ENCODE data around the gene SLC37A1. TPM values are rescaled to one million over a fixed set of nuclear protein-coding genes. Genes with fewer than 3 reads are reported as not detected.

The SLC37A1 gene
- total RNA-seq, 2 experiments from 2014 or later, result 12.7 to 13.3 TPM

- H3K9me3 Mint-ChIP-seq, result peaks cover 9% of the 10 kb centered on the region
- H3K27me3 Mint-ChIP-seq, result no peaks in the 10 kb centered on the region
- H3K36me3 Mint-ChIP-seq (ENCODE audit: low read depth), result peaks cover 7% of the 10 kb centered on the region
- ChIA-PET POLR2A (no interaction called here), CTCF (no interaction called here)
- no peak for DNase-seq
- no peak overlapping the region for H3K27ac Mint-ChIP-seq
- no peaks in the 10 kb centered on the region for H3K4me1 Mint-ChIP-seq
- no peak overlapping the region for H3K4me3 Mint-ChIP-seq
Measured at GRCh38 chr21:42579456-42580075, 65.9 kb downstream of the SLC37A1 start.

DNA sequence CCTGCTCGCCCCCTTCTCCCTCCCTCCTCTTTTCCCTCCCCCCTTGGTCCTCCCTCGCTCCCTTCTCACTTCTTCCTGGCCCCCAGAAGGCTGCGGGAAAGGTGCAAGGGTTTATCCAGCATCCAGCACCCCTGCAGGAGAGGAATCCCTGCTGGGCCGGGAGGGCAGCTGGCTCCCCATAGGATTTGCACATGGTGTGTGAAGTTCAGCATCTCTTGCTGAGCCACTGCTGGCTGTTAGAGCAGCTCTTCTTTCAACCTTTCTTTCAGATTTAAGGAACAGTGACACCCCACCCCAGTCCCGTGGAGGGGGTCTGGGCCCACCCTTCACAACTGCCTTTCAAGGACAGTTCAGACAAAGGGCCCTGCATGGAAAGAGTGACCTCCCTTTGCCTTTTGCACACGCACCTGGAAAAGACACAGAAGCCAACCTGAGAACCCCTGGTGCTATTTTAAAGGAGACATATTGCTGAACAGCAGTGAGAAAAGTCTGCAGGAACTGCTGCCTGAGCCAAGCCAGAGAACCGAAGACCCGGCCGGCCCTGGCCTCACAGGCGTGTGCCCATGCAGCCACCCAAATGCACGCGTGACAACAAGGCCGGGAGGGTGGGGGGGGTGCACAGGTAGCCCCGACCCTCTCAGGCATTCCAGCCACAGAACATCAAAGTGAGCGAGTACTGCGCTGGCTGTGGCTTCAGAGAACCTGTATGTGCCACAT lies 66.6 kb downstream of the SLC37A1 start:
- ChIA-PET POLR2A (no interaction called here), CTCF (no interaction called here)
- no peak overlapping the region for H3K4me3 Mint-ChIP-seq
- H3K27me3 Mint-ChIP-seq, result no peaks in the 10 kb centered on the region
- peaks cover 9% of the 10 kb centered on the region for H3K9me3 Mint-ChIP-seq
- peaks cover 7% of the 10 kb centered on the region for H3K36me3 Mint-ChIP-seq (ENCODE audit: low read depth)
- no peak for DNase-seq
- no peaks in the 10 kb centered on the region for H3K4me1 Mint-ChIP-seq
- no peak overlapping the region for H3K27ac Mint-ChIP-seq

- H3K27ac Mint-ChIP-seq, result no peak overlapping the region
- H3K4me1 Mint-ChIP-seq, result no peaks in the 10 kb centered on the region
- H3K36me3 Mint-ChIP-seq (ENCODE audit: low read depth), result peaks cover 7% of the 10 kb centered on the region
- no peak overlapping the region for H3K4me3 Mint-ChIP-seq
- H3K27me3 Mint-ChIP-seq, result no peaks in the 10 kb centered on the region
- DNase-seq, result no peak
- peaks cover 9% of the 10 kb centered on the region for H3K9me3 Mint-ChIP-seq
- CTCF ChIA-PET, result no interaction called here
- POLR2A ChIA-PET, result no interaction called here
Measured at GRCh38 chr21:42580793-42581321, 67.2 kb downstream of the SLC37A1 start.

DNA sequence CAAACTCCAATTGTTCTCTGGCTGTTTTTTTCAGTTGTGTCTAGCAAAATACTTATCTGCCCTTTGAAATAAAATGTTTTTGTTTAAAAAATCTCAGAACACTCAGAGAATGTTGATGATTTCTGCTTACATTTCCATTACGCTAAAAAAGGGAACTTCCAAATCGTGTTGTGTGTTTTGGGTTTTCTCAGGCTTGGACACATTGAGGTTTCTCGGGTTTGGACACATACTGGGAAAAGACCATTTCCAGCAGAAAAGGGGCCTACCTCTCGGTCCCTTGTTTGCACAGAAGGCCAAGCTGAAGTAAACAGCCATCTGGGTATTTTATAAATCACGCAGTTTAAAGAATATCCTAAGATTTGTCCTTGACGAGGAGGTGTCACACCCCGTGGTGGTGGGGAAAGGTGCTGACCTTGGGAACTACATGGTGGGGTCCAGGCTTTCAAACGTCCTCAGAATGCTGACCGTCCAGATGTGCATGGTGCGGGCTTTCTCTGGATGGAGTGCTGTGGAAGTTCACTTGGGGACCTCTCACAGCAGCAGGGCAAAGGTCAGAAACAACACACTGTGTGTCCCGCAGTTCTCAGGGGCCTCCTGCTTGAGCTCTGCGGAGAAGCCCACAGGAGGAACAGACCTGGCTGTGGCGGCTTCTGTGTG lies 67.8 kb downstream of the SLC37A1 start:
- CTCF ChIA-PET, result no interaction called here
- no peak overlapping the region for H3K27ac Mint-ChIP-seq
- H3K9me3 Mint-ChIP-seq, result peaks cover 5% of the 10 kb centered on the region
- POLR2A ChIA-PET, result no interaction called here
- no peaks in the 10 kb centered on the region for H3K27me3 Mint-ChIP-seq
- no peak for DNase-seq
- H3K36me3 Mint-ChIP-seq (ENCODE audit: low read depth), result peaks cover 6% of the 10 kb centered on the region
- H3K4me1 Mint-ChIP-seq, result no peaks in the 10 kb centered on the region
- H3K4me3 Mint-ChIP-seq, result no peak overlapping the region

GRCh38 chr21:42581993-42582786 lies 68.5 kb downstream of the SLC37A1 start:
- ChIA-PET CTCF (no interaction called here), POLR2A (interaction anchor here (1.4 kb wide), 1 partner anchor 11 kb away, joined by 3 read pairs; no protein-coding TSS in a partner anchor)
- no peaks in the 10 kb centered on the region for H3K4me1 Mint-ChIP-seq
- DNase-seq, result no peak
- no peaks in the 10 kb centered on the region for H3K27me3 Mint-ChIP-seq
- no peaks in the 10 kb centered on the region for H3K36me3 Mint-ChIP-seq (ENCODE audit: low read depth)
- H3K9me3 Mint-ChIP-seq, result no peaks in the 10 kb centered on the region
- H3K27ac Mint-ChIP-seq, result no peak overlapping the region
- no peak overlapping the region for H3K4me3 Mint-ChIP-seq

GRCh38 chr21:42582787-42583476 lies 69.3 kb downstream of the SLC37A1 start:
- no peaks in the 10 kb centered on the region for H3K36me3 Mint-ChIP-seq (ENCODE audit: low read depth)
- ChIA-PET POLR2A (interaction anchor here (1.4 kb wide), 1 partner anchor 10 kb away, joined by 3 read pairs; no protein-coding TSS in a partner anchor), CTCF (no interaction called here)
- DNase-seq, result no peak
- no peaks in the 10 kb centered on the region for H3K9me3 Mint-ChIP-seq
- H3K27ac Mint-ChIP-seq, result no peak overlapping the region
- no peak overlapping the region for H3K4me3 Mint-ChIP-seq
- H3K27me3 Mint-ChIP-seq, result no peaks in the 10 kb centered on the region
- no peaks in the 10 kb centered on the region for H3K4me1 Mint-ChIP-seq

DNA sequence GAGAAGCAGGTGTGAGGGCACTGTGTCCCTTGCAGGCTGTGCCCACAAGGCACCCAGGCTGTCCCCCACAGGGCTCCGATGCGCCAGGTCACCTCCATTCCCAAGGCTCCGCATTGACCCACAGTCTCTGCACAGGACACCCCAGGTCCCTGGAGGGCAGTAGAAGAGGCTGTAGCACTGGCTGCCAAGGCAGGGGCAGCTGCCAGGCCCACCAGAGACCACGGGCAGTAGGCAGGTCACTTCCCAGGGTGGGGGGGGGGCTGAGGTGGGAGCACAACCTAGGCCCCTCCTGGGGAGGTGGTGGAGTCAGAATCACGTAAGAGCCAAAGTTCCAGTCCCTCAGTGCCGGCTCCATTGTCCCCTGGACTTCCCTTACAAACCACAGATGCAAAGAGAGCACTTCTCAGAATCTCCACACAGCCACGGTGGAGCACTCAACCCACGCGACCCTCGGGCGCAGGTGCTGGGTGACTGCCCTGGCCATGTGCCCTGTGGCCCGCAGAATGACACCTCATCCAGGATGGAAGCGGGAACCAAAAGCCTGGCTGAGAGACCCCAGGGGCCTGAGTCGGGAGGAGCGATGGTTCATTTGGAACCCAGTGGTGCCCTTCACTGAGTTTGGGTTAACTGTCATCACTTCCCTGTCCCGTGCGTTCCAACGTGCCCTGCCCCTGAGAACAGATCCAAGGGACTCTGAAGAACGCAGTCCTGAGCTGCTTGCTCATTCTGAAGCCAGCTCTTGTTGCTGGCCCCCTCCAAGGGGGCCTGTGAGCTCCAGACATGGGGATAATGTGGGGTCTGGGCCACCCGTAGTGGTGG lies 70.0 kb downstream of the SLC37A1 start:
- POLR2A ChIA-PET, result interaction anchor here (1.4 kb wide), 1 partner anchor 9 kb away, joined by 3 read pairs; no protein-coding TSS in a partner anchor
- no peaks in the 10 kb centered on the region for H3K36me3 Mint-ChIP-seq (ENCODE audit: low read depth)
- DNase-seq, result no peak
- H3K27me3 Mint-ChIP-seq, result no peaks in the 10 kb centered on the region
- CTCF ChIA-PET, result no interaction called here
- no peaks in the 10 kb centered on the region for H3K9me3 Mint-ChIP-seq
- no peak overlapping the region for H3K4me3 Mint-ChIP-seq
- no peak overlapping the region for H3K27ac Mint-ChIP-seq
- no peaks in the 10 kb centered on the region for H3K4me1 Mint-ChIP-seq

DNA sequence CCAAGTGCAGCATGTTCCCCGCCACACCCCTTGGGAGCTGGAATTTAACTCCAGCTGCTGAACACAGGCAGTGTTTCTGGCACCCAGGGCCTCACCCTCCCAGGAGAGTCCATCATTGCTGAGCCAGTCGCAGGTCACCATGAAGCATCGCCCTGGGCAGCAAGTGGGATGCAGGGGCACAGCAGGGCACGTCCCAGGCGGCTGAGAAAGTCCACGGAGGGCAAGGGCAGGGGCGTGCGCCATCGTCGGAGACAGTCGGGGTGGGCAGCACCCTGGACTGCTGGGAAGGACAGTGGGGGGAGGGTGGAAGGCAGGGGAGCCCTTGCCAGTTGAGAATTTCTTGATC lies 70.6 kb downstream of the SLC37A1 start:
- Mint-ChIP-seq H3K4me1 (no peaks in the 10 kb centered on the region), H3K27me3 (no peaks in the 10 kb centered on the region), H3K9me3 (no peaks in the 10 kb centered on the region), H3K36me3 (ENCODE audit: low read depth) (no peaks in the 10 kb centered on the region), H3K27ac (no peak overlapping the region), H3K4me3 (no peak overlapping the region)
- POLR2A ChIA-PET, result no interaction called here
- CTCF ChIA-PET, result no interaction called here
- DNase-seq, result no peak

DNA sequence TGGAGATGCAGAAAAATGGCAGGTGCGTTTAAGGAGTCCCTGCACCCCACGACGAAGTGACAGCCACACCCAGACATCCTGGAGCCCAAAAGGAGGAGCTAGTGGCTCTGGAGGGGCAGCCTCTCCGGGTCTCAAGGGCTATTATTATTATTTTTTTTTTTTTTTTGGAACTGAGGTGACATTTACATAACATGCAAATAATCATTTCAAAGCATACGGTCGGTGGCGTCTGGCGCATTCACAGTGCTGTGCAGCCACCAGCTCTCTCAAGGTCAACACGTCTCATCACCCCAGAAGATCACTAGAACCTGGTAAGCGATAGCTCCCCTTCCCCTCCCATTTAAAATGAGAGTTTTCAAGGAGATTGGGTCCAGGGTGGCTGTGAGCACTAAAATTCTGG lies 72.2 kb downstream of the SLC37A1 start:
- Mint-ChIP-seq H3K9me3 (no peaks in the 10 kb centered on the region), H3K4me3 (no peak overlapping the region), H3K27me3 (no peaks in the 10 kb centered on the region), H3K4me1 (peaks cover 2% of the 10 kb centered on the region), H3K36me3 (ENCODE audit: low read depth) (no peaks in the 10 kb centered on the region), H3K27ac (no peak overlapping the region)
- POLR2A ChIA-PET, result no interaction called here
- DNase-seq, result no peak
- CTCF ChIA-PET, result no interaction called here

GRCh38 chr21:42586406-42586805 lies 72.8 kb downstream of the SLC37A1 start:
- ChIA-PET POLR2A (no interaction called here), CTCF (interaction anchor here (0.6 kb wide), 1 partner anchor 286 kb away, joined by 3 read pairs; no protein-coding TSS in a partner anchor)
- no peaks in the 10 kb centered on the region for H3K36me3 Mint-ChIP-seq (ENCODE audit: low read depth)
- no peak overlapping the region for H3K4me3 Mint-ChIP-seq
- no peak for DNase-seq
- H3K4me1 Mint-ChIP-seq, result peaks cover 7% of the 10 kb centered on the region
- no peaks in the 10 kb centered on the region for H3K9me3 Mint-ChIP-seq
- no peak overlapping the region for H3K27ac Mint-ChIP-seq
- H3K27me3 Mint-ChIP-seq, result no peaks in the 10 kb centered on the region

DNA sequence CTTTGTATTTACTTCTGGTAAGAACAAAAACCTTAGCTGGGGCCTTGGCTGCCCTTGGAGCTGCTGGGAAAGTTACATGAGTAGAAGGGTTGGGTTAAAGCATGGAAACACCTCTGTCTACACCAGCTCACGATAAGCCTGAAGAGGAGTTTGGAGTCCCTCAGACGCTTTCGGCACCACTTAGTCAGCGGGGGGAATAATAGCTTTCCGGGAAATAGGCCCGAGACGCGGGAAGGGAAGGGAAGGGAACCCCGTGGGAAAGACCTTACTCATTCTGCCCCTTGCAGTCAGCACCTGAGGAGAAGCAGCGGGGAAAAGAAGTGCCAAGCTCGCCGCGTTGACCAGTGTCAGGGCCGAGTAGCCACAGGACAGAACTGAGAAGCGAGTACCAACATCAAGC lies 73.4 kb downstream of the SLC37A1 start:
- peaks cover 7% of the 10 kb centered on the region for H3K4me1 Mint-ChIP-seq
- DNase-seq, result no peak
- no peaks in the 10 kb centered on the region for H3K36me3 Mint-ChIP-seq (ENCODE audit: low read depth)
- no peak overlapping the region for H3K4me3 Mint-ChIP-seq
- H3K27me3 Mint-ChIP-seq, result no peaks in the 10 kb centered on the region
- H3K9me3 Mint-ChIP-seq, result no peaks in the 10 kb centered on the region
- ChIA-PET POLR2A (no interaction called here), CTCF (no interaction called here)
- no peak overlapping the region for H3K27ac Mint-ChIP-seq

DNA sequence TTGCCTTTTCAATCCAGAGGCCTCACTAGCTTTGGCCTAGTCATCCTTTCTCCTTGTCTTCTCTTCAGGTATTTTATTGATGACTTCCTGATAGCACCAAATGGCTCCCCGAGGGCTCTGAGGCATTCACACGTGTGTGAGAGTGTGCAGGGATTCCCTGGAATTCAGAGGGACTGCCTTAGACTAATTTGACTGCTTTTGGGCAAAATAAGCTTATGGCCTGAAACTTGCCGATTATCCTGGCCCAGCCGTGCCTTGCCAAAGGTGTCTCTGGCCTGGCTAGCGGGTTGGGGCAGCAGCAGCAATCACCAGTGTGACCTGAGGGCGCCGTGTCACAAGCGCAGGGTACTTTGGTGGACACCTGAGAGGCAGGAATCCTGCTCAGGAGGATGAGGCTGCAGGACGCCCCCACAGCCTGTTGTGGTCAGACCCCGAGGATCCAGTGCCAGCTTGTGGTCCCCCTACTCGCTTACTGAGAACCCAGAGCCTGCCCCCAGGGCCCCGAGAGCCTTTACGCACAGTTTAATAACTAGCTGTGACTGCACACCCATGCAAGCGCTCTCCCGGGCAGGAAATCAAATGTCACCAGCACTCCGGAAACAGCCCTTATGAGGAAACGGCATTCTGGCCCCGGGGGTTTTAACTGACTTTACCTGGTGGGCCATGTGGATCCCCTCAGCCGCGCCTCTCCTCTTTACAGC lies 76.9 kb downstream of the SLC37A1 start:
- ChIA-PET POLR2A (no interaction called here), CTCF (no interaction called here)
- Mint-ChIP-seq H3K9me3 (no peaks in the 10 kb centered on the region), H3K27me3 (peaks cover 6% of the 10 kb centered on the region), H3K27ac (no peak overlapping the region), H3K4me1 (peaks cover 10% of the 10 kb centered on the region), H3K36me3 (ENCODE audit: low read depth) (no peaks in the 10 kb centered on the region), H3K4me3 (no peak overlapping the region)
- DNase-seq, result no peak
